ENCODE data around the gene ZNF829.

DNA sequence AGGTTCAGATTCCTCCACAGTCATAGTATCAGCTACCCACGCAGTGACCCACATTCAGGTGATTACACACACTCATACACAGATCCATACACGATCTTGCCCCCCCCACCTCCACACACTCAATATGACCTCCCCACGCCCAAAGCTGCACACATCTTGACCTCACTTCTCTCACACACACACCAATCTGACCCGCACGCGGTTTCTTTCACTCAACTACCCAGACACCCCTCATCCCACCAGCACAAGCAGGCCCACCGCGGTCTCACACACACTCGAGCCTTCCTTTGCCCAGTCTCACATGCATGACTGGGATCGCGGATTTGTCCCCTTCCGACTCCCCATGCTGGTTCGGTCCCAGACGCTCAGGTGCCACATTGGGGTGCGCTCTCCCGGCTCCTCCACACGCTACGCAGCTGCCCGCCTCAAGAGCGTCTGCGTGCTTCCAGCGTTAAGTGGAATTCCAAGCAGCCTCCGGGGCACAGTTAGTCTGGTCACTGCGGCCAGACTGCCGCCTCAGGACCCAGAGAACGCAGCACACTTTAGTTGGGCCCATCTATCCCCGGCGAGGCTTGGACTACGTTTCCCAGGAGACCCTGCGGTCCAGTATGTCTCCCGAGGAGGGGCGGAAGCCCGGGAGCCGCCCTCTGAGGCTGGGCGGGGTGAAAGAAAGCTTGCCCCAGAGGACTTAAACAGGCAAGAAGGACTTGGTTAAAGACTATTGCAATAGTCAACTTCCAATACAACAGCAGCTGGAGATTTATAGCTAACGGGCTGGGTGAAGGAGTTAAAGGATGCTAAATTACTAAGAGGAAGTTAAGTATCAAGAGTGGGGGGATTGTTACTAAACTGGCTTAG lies 66.2 kb downstream of the ZNF829 start:
- TF ChIP-seq, protein P1, sequence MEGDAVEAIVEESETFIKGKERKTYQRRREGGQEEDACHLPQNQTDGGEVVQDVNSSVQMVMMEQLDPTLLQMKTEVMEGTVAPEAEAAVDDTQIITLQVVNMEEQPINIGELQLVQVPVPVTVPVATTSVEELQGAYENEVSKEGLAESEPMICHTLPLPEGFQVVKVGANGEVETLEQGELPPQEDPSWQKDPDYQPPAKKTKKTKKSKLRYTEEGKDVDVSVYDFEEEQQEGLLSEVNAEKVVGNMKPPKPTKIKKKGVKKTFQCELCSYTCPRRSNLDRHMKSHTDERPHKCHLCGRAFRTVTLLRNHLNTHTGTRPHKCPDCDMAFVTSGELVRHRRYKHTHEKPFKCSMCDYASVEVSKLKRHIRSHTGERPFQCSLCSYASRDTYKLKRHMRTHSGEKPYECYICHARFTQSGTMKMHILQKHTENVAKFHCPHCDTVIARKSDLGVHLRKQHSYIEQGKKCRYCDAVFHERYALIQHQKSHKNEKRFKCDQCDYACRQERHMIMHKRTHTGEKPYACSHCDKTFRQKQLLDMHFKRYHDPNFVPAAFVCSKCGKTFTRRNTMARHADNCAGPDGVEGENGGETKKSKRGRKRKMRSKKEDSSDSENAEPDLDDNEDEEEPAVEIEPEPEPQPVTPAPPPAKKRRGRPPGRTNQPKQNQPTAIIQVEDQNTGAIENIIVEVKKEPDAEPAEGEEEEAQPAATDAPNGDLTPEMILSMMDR (IDR thresholded peaks at IDR 0.05 in 4 of 5, conservative IDR thresholded peaks at IDR 0.05 in 1 of 5): no peak
- no peak for TF ChIP-seq POLR2A (IDR thresholded peaks at IDR 0.05)
